GM12875 (cell line): ENCODE results near the gene CHGA.

Experiments
- H3K4me3 ChIP-seq: one replicate; pipeline ENCODE4 v1.5.1; 2011; ENCODE audit warnings: low read depth, low read length, control low read depth
- CTCF ChIP-seq: IDR thresholded peaks from 2 replicates; pipeline ENCODE4 v1.5.1; 2011; ENCODE audit warnings: low read depth, mild to moderate bottlenecking, control low read depth, inconsistent platforms, low read length, moderate library complexity, borderline replicate concordance; ENCODE audit not compliant: insufficient read depth

The CHGA gene

GRCh38 chr14:92917041-92917940, 5.7 kb upstream of the CHGA start:
- H3K4me3 ChIP-seq: no peak overlapping the region
- no peak for TF ChIP-seq CTCF

- no peak for TF ChIP-seq CTCF
- H3K4me3 ChIP-seq: no peak overlapping the region
Observed at GRCh38 chr14:92917956-92918355, 5.0 kb upstream of the CHGA start.

- no peak overlapping the region for H3K4me3 ChIP-seq
- TF ChIP-seq CTCF: no peak
Observed at GRCh38 chr14:92920001-92920400, 2.9 kb upstream of the CHGA start.

- no peak for TF ChIP-seq CTCF
- no peak overlapping the region for H3K4me3 ChIP-seq
Observed at GRCh38 chr14:92922155-92922735, 705 bp upstream of the CHGA start.

- H3K4me3 ChIP-seq: no peak overlapping the region
Observed at GRCh38 chr14:92923744-92924103, 774 bp downstream of the CHGA start.

GRCh38 chr14:92924247-92924646, 1.3 kb downstream of the CHGA start:
- TF ChIP-seq CTCF: no peak
- no peak overlapping the region for H3K4me3 ChIP-seq

More at GRCh38 chr14:92923744-92924103, 774 bp downstream of the CHGA start:
- TF ChIP-seq CTCF: no peak

GRCh38 chr14:92925446-92925845, 2.5 kb downstream of the CHGA start:
- H3K4me3 ChIP-seq: no peak overlapping the region
- TF ChIP-seq CTCF: no peak
